Measurements from ENCODE around the gene CEP85L.

DNA sequence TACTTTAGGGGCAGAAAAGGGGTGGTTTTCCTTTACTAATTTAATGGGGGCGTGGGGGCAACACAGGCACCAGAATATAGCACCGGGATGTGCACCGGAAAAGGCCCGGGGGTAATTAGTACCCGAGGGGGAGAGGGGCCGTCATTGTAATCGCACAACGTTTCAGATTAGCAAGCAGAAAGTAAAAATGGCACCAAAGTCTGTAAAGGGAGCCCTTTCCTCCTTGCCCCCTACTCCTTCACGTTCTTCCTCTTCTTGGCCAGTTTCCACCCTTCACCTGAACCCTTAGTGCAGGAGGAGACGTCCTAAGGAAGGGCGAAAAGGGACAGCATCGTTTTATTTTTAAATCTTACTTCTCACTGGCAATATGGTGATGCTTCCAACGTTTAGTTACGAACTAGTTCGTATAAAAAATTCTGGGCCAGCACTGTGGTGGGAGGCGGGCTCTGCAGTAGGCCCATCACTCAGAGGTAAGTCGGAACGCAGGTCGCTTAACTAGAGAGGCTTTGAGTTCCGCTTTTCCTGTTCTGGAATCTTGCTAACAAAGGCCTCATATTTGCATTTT lies 742 bp upstream of the CEP85L start:
- TF ChIP-seq, protein P1, sequence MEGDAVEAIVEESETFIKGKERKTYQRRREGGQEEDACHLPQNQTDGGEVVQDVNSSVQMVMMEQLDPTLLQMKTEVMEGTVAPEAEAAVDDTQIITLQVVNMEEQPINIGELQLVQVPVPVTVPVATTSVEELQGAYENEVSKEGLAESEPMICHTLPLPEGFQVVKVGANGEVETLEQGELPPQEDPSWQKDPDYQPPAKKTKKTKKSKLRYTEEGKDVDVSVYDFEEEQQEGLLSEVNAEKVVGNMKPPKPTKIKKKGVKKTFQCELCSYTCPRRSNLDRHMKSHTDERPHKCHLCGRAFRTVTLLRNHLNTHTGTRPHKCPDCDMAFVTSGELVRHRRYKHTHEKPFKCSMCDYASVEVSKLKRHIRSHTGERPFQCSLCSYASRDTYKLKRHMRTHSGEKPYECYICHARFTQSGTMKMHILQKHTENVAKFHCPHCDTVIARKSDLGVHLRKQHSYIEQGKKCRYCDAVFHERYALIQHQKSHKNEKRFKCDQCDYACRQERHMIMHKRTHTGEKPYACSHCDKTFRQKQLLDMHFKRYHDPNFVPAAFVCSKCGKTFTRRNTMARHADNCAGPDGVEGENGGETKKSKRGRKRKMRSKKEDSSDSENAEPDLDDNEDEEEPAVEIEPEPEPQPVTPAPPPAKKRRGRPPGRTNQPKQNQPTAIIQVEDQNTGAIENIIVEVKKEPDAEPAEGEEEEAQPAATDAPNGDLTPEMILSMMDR (IDR thresholded peaks at IDR 0.05; ENCODE audit: borderline replicate concordance, extremely low read depth, low read length, poor library complexity, severe bottlenecking) = no peak
- TF ChIP-seq EZH2 (IDR thresholded peaks at IDR 0.05; ENCODE audit: borderline replicate concordance, low read depth, low read length, severe bottlenecking) = no peak
